Fibroblast of the aortic adventitia (primary cell): ENCODE data around the gene MRI1. TPM values are rescaled to one million over a fixed set of nuclear protein-coding genes. Genes with fewer than 3 reads are reported as not detected.

Source experiments
- DNase-seq: peaks from one replicate; pipeline ENCODE4 v3.0.0-alpha.2; 2010; ENCODE audit warnings: low read depth
- H3K4me3 ChIP-seq: 2 replicates; pipeline ENCODE4 v1.5.1; 2011; ENCODE audit warnings: low read depth, mild to moderate bottlenecking, control low read depth, low read length, moderate library complexity
- CTCF ChIP-seq: IDR thresholded peaks from 2 replicates; pipeline ENCODE4 v1.5.1; 2011; ENCODE audit warnings: mild to moderate bottlenecking, low read length, control low read depth, inconsistent platforms; ENCODE audit not compliant: insufficient read depth
- total RNA-seq: library from RNA; depleted of rRNA; stranded (reverse); fragments of >200 nt; gene quantifications from 2 replicates; pipeline ENCODE4 v1.2.3, GENCODE V29; 2012; ENCODE audit warnings: low replicate concordance

Gene MRI1
- total RNA-seq, 1 donor, result 24.0 TPM

- TF ChIP-seq CTCF, result no peak
- no peak for DNase-seq
- no peak overlapping the region for H3K4me3 ChIP-seq
Observed at GRCh38 chr19:13757805-13758772, 6.2 kb upstream of the MRI1 start.

- no peak overlapping the region for H3K4me3 ChIP-seq
- DNase-seq, result no peak
- no peak for TF ChIP-seq CTCF
Observed at GRCh38 chr19:13758795-13759194, 5.5 kb upstream of the MRI1 start.

GRCh38 chr19:13761423-13761822 is 2.9 kb upstream of the MRI1 start:
- H3K4me3 ChIP-seq, result no peak overlapping the region
- no peak for TF ChIP-seq CTCF
- DNase-seq, result no peak

GRCh38 chr19:13762635-13763235 is 1.6 kb upstream of the MRI1 start:
- TF ChIP-seq CTCF, result no peak
- H3K4me3 ChIP-seq, result no peak overlapping the region
- no peak for DNase-seq

- DNase-seq, result no peak
Observed at GRCh38 chr19:13763265-13763664, 1.1 kb upstream of the MRI1 start.

GRCh38 chr19:13764821-13765394 is 586 bp downstream of the MRI1 start:
- no peak for TF ChIP-seq CTCF
- H3K4me3 ChIP-seq, result peak overlapping the region; percentile 89
- no peak for DNase-seq

More at GRCh38 chr19:13763265-13763664, 1.1 kb upstream of the MRI1 start:
- no peak for TF ChIP-seq CTCF
- H3K4me3 ChIP-seq, result no peak overlapping the region
